COR-L47 (cell line): ENCODE data around the gene C11orf54.
A peak's percentile ranks its signal among the peaks of the same experiment; 100 is the strongest.
"Not testable (repeated sequence)": the region's sequence is repeated elsewhere in the genome, so short reads cannot be mapped to it uniquely, and the experiment has no call there.

Experiments
- DNase-seq: peaks from one replicate; lab custom pipeline; 2025; lab: John Stamatoyannopoulos, UW

Gene C11orf54

DNA sequence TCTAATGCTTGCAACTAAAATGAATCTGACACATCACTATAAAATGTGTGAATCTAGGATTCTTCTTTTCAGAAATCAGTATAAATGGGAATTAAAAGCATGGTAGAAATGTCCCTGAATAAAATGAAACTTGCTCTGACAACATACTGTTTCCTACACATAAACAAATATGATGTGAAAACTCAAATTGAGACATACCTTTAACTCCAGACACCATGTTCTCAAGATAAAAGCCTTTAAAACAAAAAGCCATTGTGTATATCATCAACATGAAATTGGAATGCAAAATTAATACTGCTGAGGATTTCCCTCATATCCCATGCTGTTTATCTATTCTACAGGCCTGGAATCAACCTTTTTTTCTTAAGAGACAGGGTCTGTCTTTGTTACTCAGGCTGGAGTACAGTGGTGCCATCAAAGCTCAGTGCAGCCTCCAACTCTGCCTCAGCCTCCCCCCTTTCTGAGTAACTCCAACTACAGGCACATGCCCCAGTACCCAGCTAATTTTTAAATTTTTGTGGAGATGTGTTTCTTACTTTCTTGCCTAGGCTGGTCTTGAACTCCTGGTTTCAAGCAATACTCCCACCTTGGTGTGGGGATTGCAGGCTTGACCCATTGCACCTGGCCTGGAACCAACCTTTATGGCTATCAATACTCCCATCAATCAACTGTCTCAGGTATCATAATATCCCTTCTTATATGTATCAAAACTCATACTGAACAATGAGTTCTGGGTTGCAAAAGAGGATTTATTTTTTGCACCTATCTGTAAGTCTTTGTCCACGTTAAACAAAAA, 6.8 kb upstream of the C11orf54 start:
- no peak for DNase-seq

DNA sequence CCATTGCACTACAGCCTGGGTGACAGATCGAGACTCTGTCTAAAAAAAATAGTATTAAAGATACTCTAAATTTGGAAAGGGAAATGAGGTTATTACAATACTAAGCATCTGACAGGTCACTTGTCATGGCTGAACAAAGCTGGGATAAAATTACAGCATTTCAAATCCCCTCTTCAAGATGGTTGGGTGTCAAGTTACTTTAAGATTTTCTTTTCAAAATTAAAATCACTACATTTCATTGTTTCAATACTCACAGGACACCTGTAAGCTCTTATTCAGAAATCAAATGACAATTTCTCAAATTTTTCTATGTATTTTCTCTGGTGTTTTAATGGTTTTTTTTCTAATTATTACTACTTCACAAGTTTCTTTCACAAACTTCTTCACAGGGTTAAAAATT, 5.8 kb upstream of the C11orf54 start:
- no peak for DNase-seq

DNA sequence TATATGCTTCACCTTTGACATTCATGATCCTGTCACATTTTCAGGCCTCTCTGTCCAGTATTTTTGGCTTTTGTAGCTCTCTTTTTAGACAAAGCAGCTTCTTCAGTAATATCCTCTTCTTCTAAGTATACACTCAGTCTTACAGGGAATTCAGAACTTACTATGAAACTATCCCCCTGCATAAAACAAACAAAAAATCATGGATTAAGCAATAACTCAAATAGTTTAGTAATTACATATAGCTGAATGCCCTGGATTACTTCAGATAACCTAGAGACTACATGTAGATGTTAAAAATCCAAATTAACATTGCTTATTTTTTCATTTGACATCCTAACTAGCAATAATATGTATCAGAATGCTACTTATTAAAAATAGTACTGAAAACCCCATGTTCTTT, 5.3 kb upstream of the C11orf54 start:
- DNase-seq = no peak

DNA sequence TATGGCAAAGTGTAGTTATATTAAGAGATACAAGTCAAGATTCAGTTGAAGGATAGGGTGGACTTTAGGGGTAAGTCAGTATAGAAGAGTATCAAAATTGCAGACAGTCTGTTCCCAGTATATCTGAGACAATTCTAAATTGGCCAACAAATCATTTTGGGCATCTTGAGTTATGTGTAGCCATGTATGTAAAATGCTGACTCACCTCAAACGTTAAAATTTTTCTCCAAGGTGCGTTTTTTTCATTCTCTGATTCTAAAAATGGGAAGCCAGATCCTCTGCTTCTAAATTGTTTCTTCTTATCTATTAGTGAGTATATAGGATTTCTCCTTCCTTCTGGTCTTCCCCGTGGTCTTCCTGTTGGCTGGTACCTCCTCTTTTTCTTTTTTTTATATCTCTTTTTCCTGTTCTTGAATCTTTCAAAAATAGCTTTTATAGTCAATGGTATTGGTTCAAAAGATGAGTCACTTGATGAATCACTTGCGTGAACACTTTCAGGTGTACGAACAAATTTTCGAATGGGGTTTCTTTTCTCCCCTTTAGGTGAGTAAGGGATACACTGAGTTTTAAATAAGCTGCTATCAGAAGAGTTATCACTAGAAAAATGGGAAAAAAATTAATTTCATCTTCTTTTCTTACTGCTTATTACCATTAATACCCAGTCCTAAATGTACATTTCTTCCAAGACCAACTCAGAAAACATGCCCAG, 3.4 kb upstream of the C11orf54 start:
- no peak for DNase-seq

DNA sequence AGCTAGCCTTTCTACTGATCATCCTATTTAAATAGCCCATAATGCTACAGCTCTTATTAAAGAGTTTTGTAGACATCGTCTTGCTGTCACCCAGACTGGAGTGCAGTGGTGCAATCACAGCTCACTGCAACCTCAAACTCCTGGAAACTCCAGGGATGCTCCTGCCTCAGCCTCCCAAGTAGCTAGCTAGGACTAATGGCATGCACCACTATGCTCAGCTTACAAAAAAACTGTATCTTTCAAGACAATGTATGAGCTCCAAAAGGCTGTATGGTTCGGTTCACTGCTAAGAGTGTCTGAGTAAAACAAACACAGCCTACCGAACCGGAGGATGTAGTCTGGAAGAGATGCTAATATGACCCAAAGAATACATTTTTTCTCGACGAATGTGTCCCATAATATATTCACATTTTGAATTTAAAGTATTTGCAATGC, 2.8 kb upstream of the C11orf54 start:
- DNase-seq = no peak

DNA sequence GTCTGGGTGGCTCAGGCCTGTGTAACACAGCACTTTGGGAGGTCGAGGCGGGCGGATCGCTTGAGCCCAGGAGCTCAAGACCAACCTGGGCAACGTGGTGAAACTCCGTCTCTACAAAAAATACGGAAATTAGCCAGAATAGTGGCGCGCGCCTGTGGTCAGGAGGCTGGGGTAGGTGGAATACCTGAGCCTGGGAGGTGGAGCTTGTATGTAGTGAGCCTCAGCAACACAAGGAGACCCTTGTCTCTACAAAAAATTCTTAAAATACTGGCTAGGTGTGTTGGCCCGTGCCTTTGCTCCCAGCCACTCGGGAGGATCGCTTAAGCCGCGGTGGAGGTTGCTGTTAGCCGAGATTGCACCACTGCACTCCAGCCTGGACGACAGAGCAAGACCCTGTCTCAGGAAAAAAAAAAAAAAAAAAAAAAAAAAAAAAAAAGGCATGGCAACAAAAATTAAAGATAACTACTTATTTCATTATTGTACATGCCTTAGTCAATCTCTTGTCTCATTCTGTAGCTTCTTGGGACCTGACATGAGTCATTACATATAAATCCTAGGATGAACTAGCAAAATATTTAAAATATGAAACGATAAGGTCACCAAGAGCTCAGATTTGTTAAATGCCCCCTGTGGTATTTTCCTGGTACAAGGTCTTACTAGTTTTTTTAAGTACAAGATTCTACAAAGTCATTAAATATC, 1.3 kb upstream of the C11orf54 start:
- DNase-seq = peak; percentile 24

DNA sequence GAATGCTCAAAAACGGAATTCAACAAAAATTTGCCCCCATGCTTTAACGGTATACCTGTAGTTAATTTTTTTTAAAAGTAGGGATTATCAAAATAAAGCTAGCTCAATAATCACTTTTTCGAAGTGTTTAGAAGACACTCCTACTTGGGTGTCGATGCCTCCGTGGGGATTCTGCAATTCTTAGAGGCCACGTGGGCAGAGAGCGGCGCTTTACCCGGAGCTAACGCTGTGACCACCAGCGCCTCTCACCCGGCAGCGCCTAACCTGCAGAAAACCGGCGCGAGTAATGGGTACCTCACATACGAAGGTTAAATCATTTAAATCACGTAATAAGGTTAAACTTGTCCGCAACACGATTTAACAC, 760 bp upstream of the C11orf54 start:
- DNase-seq = peak; percentile 58

DNA sequence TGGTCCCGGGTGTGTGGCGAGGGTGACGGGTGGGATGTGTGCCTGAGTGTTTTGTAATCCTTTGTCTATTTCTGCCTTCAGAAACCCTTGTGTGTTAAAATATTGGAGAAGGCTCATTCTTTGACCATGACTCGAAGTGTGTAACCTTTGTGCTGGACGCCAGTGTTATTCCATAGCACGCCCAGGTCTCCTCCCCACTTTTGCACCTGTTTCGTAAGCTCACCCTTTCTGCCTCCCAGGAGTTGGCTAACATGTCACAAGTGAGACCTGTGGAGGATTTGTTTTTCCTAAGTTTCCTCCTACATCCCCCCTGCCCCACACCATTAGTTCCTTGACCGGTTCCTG, 382 bp downstream of the C11orf54 start:
- peak; percentile 6 for DNase-seq

DNA sequence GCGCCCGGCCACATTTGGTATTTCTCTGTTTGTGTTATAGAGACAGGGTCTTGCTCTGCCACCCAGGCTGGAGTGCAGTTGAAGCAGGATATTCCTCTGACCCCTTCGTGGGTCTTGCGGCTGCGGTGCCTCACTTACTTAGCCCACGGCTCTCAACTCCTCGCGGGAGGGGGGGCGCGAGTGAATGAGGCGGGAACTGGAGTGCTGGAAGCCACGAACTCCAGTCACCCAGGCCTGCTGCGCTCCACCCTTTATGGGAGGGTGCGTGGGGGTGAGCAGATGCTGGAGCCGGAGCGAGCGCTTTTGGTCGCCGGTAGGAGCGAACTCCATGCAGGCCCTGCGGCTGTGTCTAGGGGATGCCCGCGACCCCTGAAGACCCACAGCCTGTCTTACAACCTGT, 1.8 kb downstream of the C11orf54 start:
- no peak for DNase-seq

DNA sequence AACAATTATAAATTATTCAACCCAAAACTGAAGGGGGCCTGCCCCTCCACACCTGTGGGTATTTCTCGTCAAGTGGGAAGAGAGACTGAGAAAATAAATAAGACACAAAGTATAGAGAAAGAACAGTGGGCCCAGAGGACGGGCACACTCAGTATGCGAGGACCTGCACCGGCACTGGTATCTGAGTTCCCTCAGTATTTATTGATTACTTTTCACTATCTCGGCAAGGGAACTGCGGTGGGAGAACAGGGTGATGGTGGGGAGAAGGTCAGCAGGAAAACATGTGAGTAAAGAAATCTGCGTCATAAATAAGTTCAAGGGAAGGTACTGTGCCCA, 3.2 kb downstream of the C11orf54 start:
- DNase-seq = no peak

DNA sequence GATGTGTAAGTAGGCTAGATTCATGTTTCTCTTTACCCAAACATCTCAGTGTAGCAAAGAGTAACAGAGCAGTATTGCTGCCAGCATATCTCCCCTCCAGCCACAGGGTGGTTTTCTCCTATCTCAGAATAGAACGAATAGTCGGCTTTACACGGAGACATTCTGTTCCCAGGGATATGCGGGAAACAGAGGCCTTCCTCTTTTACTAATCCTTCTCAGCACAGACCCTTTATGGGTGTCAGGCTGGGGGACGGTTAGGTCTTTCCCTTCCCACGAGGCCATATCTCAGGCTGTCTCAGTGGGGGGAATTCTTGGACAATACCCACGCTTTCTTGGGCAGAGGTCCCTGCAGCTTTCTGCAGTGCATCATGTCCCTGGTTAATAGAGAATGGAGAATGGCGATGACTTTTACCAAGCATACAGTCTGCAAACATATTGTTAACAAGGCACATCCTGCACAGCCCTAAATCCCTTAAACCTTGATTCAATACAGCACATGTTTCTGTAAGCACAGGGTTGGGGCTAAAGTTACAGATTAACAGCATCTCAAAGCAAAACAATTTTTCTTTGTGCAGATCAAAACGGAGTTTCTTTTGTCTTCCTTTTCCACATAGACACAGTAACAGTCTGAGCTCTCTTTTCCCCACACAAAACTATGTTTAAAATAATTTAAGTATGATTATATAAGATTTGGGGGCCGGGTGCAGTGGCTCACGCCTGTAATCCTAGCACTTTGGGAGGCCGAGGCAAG, 3.7 kb downstream of the C11orf54 start:
- DNase-seq = not testable (repeated sequence)

DNA sequence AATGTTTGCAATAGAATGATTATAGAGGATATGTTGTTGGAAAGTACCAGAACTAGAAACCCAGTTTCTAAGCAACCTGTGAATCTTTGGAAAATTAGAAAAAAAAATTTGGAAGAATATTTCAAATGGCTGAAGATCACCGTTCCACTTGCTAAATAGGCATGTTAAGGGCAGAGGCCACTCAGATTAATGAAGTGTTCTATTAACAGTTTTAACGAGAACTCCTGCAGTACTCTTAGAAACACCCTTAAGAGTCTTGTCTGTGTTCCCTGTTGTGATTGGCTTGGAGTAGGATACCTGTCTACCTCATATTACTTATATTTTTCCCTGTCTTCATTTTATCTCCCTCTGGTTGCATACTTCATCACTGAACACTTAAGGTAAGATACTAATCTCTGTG, 4.6 kb downstream of the C11orf54 start:
- DNase-seq = no peak

DNA sequence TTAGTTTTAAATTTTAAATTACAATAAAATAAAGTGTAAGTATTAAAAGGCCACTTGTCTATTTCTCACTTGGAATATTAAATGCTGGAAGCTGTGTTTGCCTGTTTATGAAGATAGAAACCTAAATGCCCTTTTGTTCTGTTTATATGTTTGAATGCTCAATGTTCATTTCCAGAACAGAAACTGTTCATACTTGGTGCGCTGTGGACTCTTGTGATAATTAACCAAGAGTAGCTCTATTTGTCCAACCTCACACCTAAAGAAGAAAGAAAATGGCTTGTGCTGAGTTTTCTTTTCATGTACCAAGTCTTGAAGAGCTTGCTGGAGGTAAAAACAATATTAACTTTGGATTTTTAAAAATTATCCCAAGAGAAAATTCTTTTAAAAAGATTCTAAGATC, 5.7 kb downstream of the C11orf54 start:
- DNase-seq = no peak

DNA sequence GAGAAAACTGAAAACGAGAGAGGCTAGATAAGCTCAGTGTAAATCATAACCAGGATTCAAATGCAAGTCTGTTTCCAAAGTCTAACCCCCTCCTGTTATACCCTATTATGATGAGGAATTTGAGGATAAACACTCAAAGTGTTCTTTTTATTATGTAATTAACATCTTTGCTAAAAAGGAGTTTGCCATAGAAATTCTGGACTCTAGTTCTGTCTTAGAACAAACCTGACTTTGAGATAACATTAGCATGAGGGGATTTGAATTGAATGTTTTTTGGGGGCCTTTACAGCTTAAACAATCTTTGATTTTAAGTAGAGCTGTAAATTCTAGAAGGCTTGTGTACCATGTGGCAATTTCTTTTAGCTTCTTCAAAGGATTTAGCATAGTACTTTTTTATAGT, 9.5 kb downstream of the C11orf54 start:
- no peak for DNase-seq

DNA sequence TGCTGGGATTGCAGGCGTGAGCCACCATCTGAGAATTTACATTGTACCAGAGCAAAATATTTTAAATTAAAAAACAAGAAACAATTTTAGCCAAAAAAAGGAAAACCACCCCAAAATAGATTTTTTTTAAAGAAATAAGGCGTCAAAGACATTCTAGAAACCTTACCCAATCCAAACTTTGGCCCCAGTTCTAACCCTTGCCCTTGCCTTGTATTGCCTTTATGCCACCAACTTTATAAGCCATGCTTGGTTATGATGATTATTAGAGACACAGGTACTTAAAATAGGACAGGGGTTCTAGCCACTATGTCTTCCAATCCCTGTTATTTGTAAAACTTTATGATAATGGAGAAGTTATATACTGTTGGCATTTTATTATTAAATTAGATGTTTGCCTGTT, 11.8 kb downstream of the C11orf54 start:
- DNase-seq = no peak

DNA sequence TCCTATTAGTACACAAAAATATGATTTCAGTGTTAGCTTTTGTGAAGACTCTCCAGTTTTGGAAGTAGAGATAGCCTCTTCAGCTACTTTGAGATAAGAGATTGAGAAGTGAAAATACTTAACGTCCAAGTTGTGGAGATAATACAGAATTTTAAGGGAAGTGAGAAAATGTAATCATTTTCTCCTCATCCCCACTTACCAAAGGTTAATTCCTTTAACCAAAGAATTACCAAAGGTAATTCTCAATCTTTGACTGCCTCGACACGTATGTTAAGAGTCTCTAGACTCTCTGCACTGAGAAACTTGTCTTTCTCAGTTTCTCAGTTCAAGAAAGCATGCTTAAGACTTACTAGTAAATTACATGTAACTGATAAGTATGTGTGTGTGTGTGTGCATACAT, 15.3 kb downstream of the C11orf54 start:
- no peak for DNase-seq

DNA sequence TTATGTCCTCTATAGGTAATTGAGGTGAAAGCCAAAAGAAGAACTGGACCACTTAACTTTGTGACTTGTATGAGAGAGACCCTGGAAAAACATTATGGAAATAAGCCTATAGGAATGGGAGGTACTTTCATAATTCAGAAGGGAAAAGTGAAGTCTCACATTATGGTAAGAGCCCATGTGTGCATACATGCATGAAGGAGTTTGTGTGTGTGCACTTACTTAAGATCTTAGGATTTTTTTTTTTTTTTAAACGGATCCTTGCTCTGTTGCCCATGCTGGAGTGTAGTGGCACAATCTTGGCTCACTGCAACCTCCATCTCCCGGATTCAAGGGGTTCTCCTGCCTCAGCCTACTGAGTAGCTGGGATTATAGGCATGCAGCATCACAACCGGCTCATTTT, 15.8 kb downstream of the C11orf54 start:
- no peak for DNase-seq

DNA sequence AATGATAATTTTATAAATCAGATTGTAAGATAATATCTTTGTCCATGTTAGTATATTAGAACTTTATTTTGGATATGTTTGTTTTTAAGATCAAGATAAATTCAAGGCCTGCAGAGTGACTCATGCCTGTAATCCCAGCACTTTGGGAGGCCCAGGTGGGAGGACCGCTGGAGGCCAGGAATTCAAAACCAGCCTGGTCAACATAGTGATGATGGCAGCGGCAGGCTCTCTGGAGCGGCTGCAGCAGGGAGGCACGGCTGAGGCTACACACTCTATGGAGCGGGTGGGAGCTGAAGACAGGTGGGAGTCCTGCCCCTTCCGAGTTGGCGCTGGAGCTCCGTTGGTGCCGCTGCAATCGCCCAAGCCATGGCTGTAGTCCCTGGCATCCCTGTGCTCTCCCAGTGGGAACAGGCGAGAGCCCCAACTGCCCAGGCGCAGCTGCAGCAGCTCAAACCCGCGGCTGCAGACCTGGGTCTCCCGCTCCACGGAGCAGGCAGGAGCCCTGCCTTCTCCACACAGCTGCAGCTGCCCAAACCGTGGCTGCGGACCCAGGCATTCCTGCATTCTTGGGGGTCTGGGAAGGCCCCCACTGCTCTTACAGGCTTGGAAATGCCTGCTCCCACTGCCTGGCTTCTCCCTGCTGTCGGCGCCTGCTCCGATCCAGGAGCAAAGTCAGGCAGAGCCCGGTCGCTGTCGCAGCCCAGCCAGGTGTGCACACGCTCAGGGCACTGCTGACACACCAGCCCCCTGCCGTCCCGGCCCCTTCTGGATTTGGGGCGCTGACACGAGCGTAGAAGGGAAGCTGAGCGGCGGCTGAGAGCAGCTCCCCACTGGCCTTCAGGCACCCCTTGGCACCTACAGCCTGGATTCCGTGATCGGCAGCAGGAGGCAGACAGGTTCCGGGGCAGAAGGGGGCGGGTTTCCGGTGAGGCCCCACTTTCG, 16.7 kb downstream of the C11orf54 start:
- DNase-seq = no peak

DNA sequence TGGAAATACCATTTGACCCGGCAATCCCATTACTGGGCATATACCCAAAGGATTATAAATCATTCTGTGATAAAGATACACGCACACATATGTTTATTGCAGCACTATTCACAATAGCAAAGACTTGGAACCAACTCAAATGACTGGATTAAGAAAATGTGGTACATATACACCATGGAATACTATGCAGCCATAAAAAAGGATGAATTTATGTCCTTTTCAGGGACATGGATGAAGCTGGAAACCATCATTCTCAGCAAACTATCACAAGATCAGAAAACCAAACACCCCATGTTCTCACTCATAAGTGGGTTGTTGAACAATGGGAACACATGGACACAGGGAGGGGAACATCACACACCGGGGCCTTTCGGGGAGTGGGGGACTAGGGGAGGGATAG, 17.7 kb downstream of the C11orf54 start:
- not testable (repeated sequence) for DNase-seq

DNA sequence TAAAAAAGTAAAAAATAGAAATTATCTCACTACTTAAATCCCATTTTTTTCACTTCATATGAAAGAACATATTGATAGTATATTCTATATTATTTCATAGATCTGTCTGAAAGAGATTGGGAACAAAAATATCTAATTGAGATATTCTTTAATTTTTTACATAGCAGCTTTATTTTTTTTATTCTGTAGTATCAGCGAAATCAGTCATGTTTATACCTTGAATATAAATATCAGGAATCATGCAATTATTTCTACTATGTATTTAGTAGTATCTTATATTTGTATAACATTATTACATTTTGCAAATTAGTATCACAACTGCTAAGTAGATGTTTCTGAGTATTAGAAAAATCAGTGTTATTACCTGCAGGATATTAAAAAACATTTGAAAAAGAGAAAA, 20.4 kb downstream of the C11orf54 start:
- no peak for DNase-seq

DNA sequence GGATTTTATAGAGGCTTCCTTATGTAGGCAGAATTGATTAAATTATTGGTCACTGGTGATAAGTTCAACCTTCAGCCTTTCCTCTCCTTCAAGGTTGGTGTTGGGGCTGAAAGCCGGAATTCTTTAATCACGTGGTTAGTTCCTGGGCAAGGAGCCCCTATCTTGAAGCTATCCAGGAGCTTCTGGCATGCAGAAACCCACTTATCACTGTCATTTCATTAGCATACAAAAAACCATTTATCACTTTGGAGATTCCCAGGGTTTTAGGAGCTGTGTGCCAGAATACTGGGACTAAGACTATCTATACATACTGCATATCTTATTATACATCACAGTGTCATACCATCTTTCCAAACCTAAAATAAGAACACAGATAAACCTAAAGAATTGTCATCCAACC, 24.1 kb downstream of the C11orf54 start:
- DNase-seq = no peak

DNA sequence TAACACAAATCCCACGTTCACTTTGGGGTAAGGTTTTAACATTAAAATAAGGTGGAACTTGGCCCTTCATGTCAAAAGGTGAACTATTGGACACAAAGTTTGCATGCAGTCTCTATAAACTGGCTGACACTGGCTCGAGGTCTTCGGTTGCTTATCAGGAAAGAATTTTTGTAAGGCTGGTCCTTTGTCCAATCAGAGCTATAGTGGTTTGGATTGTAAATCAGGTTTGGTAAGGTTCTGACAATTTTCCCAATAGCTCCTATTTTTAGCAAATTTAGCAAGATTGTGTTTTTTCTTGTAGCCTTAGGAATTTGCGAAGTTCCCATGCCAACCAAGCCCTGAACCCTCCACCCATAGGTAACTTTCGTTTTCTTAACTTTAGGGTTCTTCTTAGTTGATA, 25.0 kb downstream of the C11orf54 start:
- no peak for DNase-seq
